Mucosa of rectum (tissue), 2 donors: ENCODE results near the gene SMG6.
A peak's percentile ranks its signal among the peaks of the same experiment; 100 is the strongest.

Source experiments
- H3K27ac ChIP-seq, 2 donors: one replicate each; pipeline ENCODE4 v1.7.0; 2013; ENCODE audit warnings: inconsistent platforms in 2 of 2, low read depth in 2 of 2, low read length in 2 of 2
- H3K27me3 ChIP-seq, 2 donors: one replicate each; pipeline ENCODE4 v1.7.0; 2013; ENCODE audit warnings: low read length in 2 of 2; ENCODE audit not compliant: control insufficient read depth in 2 of 2, insufficient read depth in 2 of 2
- H3K36me3 ChIP-seq, 2 donors: one replicate each; pipeline ENCODE4 v1.7.0; 2013; ENCODE audit warnings: low read length in 2 of 2; ENCODE audit not compliant: control insufficient read depth in 2 of 2, insufficient read depth in 2 of 2
- H3K4me1 ChIP-seq, 2 donors: one replicate each; pipeline ENCODE4 v1.7.0; 2013; ENCODE audit warnings: low read length in 2 of 2, mild to moderate bottlenecking in 1 of 2; ENCODE audit not compliant: control insufficient read depth in 2 of 2, insufficient read depth in 2 of 2
- H3K4me3 ChIP-seq, 2 donors: one replicate each; pipeline ENCODE4 v1.7.0; 2013; ENCODE audit warnings: low read length in 2 of 2
- H3K9ac ChIP-seq, 2 donors: one replicate each; pipeline ENCODE4 v1.7.0; 2013; ENCODE audit warnings: low read length in 2 of 2, low read depth in 1 of 2, mild to moderate bottlenecking in 1 of 2
- H3K9me3 ChIP-seq, 2 donors: one replicate each; pipeline ENCODE4 v1.7.0; 2013; ENCODE audit warnings: low read length in 2 of 2; ENCODE audit not compliant: control insufficient read depth in 2 of 2
- donor health status: healthy.
- donor health status: Normal muscosa, but diverticular disease.

Gene SMG6

GRCh38 chr17:2181897-2182448 is 121.6 kb downstream of the SMG6 start:
- no peak overlapping the region for H3K4me3 ChIP-seq
- peak overlapping the region; percentile 66 to 80 for H3K27ac ChIP-seq
- H3K9ac ChIP-seq, result peak overlapping the region in 1 of 2 donors; percentile 1
- H3K36me3 ChIP-seq, result peaks cover 34 to 40% of the 10 kb centered on the region in 2 donors
- H3K27me3 ChIP-seq, result no peaks in the 10 kb centered on the region
- H3K4me1 ChIP-seq, result peaks cover 16 to 33% of the 10 kb centered on the region in 2 donors
- H3K9me3 ChIP-seq, result no peaks in the 10 kb centered on the region

- H3K27ac ChIP-seq, result peak overlapping the region; percentile 66 to 80
- H3K9ac ChIP-seq, result peak overlapping the region in 1 of 2 donors; percentile 42
- peaks cover 28 to 35% of the 10 kb centered on the region in 2 donors for H3K36me3 ChIP-seq
- no peak overlapping the region for H3K4me3 ChIP-seq
- H3K27me3 ChIP-seq, result no peaks in the 10 kb centered on the region
- no peaks in the 10 kb centered on the region for H3K9me3 ChIP-seq
- H3K4me1 ChIP-seq, result peaks cover 16 to 33% of the 10 kb centered on the region in 2 donors
Observed at GRCh38 chr17:2181206-2181896, 122.2 kb downstream of the SMG6 start.

- H3K36me3 ChIP-seq, result peaks cover 23 to 30% of the 10 kb centered on the region in 2 donors
- H3K4me3 ChIP-seq, result no peak overlapping the region
- no peaks in the 10 kb centered on the region for H3K9me3 ChIP-seq
- no peaks in the 10 kb centered on the region for H3K27me3 ChIP-seq
- peak overlapping the region in 1 of 2 donors; percentile 42 for H3K9ac ChIP-seq
- H3K27ac ChIP-seq, result peak overlapping the region; percentile 66 to 80
- H3K4me1 ChIP-seq, result peaks cover 16 to 33% of the 10 kb centered on the region in 2 donors
Observed at GRCh38 chr17:2180768-2181167, 122.8 kb downstream of the SMG6 start.

- H3K36me3 ChIP-seq, result peaks cover 15 to 22% of the 10 kb centered on the region in 2 donors
- peaks cover 16 to 37% of the 10 kb centered on the region in 2 donors for H3K4me1 ChIP-seq
- H3K27ac ChIP-seq, result peak overlapping the region; percentile 67 to 80
- H3K9ac ChIP-seq, result no peak overlapping the region
- H3K4me3 ChIP-seq, result no peak overlapping the region
- no peaks in the 10 kb centered on the region for H3K27me3 ChIP-seq
- no peaks in the 10 kb centered on the region for H3K9me3 ChIP-seq
Observed at GRCh38 chr17:2179615-2180295, 123.8 kb downstream of the SMG6 start.

GRCh38 chr17:2178798-2179501 is 124.6 kb downstream of the SMG6 start:
- Histone ChIP-seq H3K9me3 (no peaks in the 10 kb centered on the region), H3K9ac (no peak overlapping the region), H3K27ac (peak overlapping the region; percentile 67 to 73), H3K27me3 (no peaks in the 10 kb centered on the region), H3K4me1 (peaks cover 16 to 40% of the 10 kb centered on the region in 2 donors), H3K36me3 (peaks cover 15 to 22% of the 10 kb centered on the region in 2 donors), H3K4me3 (no peak overlapping the region)

- peaks cover 13 to 42% of the 10 kb centered on the region in 2 donors for H3K4me1 ChIP-seq
Observed at GRCh38 chr17:2177235-2177811, 126.3 kb downstream of the SMG6 start.

GRCh38 chr17:2176499-2177169 is 127.0 kb downstream of the SMG6 start:
- no peak overlapping the region for H3K4me3 ChIP-seq
- no peaks in the 10 kb centered on the region for H3K27me3 ChIP-seq
- no peak overlapping the region for H3K9ac ChIP-seq
- H3K36me3 ChIP-seq, result peaks cover 12 to 16% of the 10 kb centered on the region in 2 donors
- no peaks in the 10 kb centered on the region for H3K9me3 ChIP-seq
- H3K4me1 ChIP-seq, result peaks cover 9 to 37% of the 10 kb centered on the region in 2 donors
- H3K27ac ChIP-seq, result peak overlapping the region in 1 of 2 donors; percentile 34

More at GRCh38 chr17:2177235-2177811, 126.3 kb downstream of the SMG6 start:
- no peaks in the 10 kb centered on the region for H3K27me3 ChIP-seq
- peaks cover 19 to 20% of the 10 kb centered on the region in 2 donors for H3K36me3 ChIP-seq
- H3K27ac ChIP-seq, result peak overlapping the region; percentile 10 to 34
- no peak overlapping the region for H3K4me3 ChIP-seq
- H3K9ac ChIP-seq, result no peak overlapping the region
- no peaks in the 10 kb centered on the region for H3K9me3 ChIP-seq

- no peak overlapping the region for H3K4me3 ChIP-seq
Observed at GRCh38 chr17:2175294-2175628, 128.3 kb downstream of the SMG6 start.

GRCh38 chr17:2174468-2175293 is 128.9 kb downstream of the SMG6 start:
- H3K27ac ChIP-seq, result peak overlapping the region; percentile 60 to 79
- H3K9ac ChIP-seq, result no peak overlapping the region
- no peak overlapping the region for H3K4me3 ChIP-seq
- no peaks in the 10 kb centered on the region for H3K9me3 ChIP-seq
- peaks cover 11 to 14% of the 10 kb centered on the region in 2 donors for H3K36me3 ChIP-seq
- no peaks in the 10 kb centered on the region for H3K27me3 ChIP-seq
- peaks cover 6 to 26% of the 10 kb centered on the region in 2 donors for H3K4me1 ChIP-seq

More at GRCh38 chr17:2175294-2175628, 128.3 kb downstream of the SMG6 start:
- Histone ChIP-seq H3K4me1 (peaks cover 7 to 30% of the 10 kb centered on the region in 2 donors), H3K27me3 (no peaks in the 10 kb centered on the region), H3K9me3 (no peaks in the 10 kb centered on the region), H3K36me3 (peaks cover 10 to 12% of the 10 kb centered on the region in 2 donors), H3K27ac (peak overlapping the region; percentile 60 to 79), H3K9ac (no peak overlapping the region)
